Smooth muscle cell (in vitro differentiated cells): ENCODE data around the gene ABCC8. TPM values are rescaled to one million over a fixed set of nuclear protein-coding genes. Genes with fewer than 3 reads are reported as not detected.

ENCODE experiments used
- DNase-seq: peaks from one replicate; lab custom pipeline; 2025; ENCODE audit not compliant: unreplicated experiment; lab: John Stamatoyannopoulos, UW
- H2AFZ ChIP-seq: fragments of 200-600 bp; sonication (generic); 2 replicates; pipeline ENCODE4 v1.6.0; 2016; ENCODE audit warnings: antibody characterized with exemption, low read depth, mild to moderate bottlenecking
- H3F3A ChIP-seq: fragments of 200-600 bp; sonication (generic); 2 replicates; pipeline ENCODE4 v1.6.0; 2017; ENCODE audit warnings: antibody characterized with exemption, low read depth
- H3K27ac ChIP-seq: fragments of 200-600 bp; sonication (generic); 2 replicates; pipeline ENCODE4 v1.5.1; 2016; ENCODE audit warnings: low read depth, mild to moderate bottlenecking
- H3K27me3 ChIP-seq: fragments of 200-600 bp; sonication (generic); 2 replicates; pipeline ENCODE4 v1.6.1; 2016; ENCODE audit warnings: low read depth, mild to moderate bottlenecking
- H3K36me3 ChIP-seq: fragments of 200-600 bp; sonication (generic); 2 replicates; pipeline ENCODE4 v1.5.1; 2016; ENCODE audit warnings: low read depth
- H3K4me1 ChIP-seq: fragments of 200-600 bp; sonication (generic); 2 replicates; pipeline ENCODE4 v1.5.1; 2016; ENCODE audit warnings: low read depth
- H3K4me2 ChIP-seq: fragments of 200-600 bp; sonication (generic); 2 replicates; pipeline ENCODE4 v1.6.0; 2016; ENCODE audit warnings: mild to moderate bottlenecking
- H3K4me3 ChIP-seq: fragments of 200-600 bp; sonication (generic); 2 replicates; pipeline ENCODE4 v1.5.1; 2016; ENCODE audit warnings: mild to moderate bottlenecking
- H3K79me2 ChIP-seq: fragments of 200-600 bp; sonication (generic); 2 replicates; pipeline ENCODE4 v1.6.0; 2016; ENCODE audit warnings: low read depth, mild to moderate bottlenecking
- H3K9ac ChIP-seq: fragments of 200-600 bp; sonication (generic); 2 replicates; pipeline ENCODE4 v1.6.0; 2016; ENCODE audit warnings: low read depth
- H3K9me3 ChIP-seq: fragments of 200-600 bp; sonication (generic); replicated peaks from 2 replicates; pipeline ENCODE4 v1.5.1; 2016; ENCODE audit warnings: low read depth
- H4K20me1 ChIP-seq: fragments of 200-600 bp; sonication (generic); 2 replicates; pipeline ENCODE4 v1.6.0; 2016; ENCODE audit warnings: low read depth
- CTCF ChIP-seq: fragments of 200-600 bp; sonication (generic); IDR thresholded peaks from 2 replicates; pipeline ENCODE4 v1.5.1; 2017; ENCODE audit warnings: borderline replicate concordance, mild to moderate bottlenecking, antibody characterized with exemption; ENCODE audit not compliant: insufficient read depth, poor library complexity, severe bottlenecking
- WGBS: methylation state at CpG from one replicate; pipeline ENCODE4 v1.1.7; 2016; ENCODE audit warnings: low lambda C conversion rate; 5-methylcytosine and 5-hydroxymethylcytosine counted together
- polyA plus RNA-seq: library from polyadenylated mRNA; unstranded; fragments of >200 nt; fragmentation: Nextera tagmentation; extraction: Ambion mirVana; gene quantifications from 2 replicates; pipeline ENCODE4 v1.2.1, GENCODE V29; 2016
- total RNA-seq: library from RNA; depleted of rRNA; stranded (reverse); fragments of >200 nt; gene quantifications from 2 replicates; pipeline ENCODE4 v1.2.3, GENCODE V29; 2014

The ABCC8 gene
- total and polyA plus RNA-seq, 2 experiments from 2014 or later: not detected

GRCh38 chr11:17352950-17353820 lies 123.5 kb downstream of the ABCC8 start:
- Histone ChIP-seq H3K27me3 (peaks cover 7% of the 10 kb centered on the region), H3F3A (peaks cover 19% of the 10 kb centered on the region), H3K9me3 (no peaks in the 10 kb centered on the region), H3K9ac (peak overlapping the region; percentile 66), H2AFZ (peak overlapping the region; percentile 89), H3K4me1 (peaks cover 15% of the 10 kb centered on the region), H3K27ac (peak overlapping the region; percentile 71), H3K36me3 (no peaks in the 10 kb centered on the region), H4K20me1 (no peaks in the 10 kb centered on the region), H3K79me2 (no peaks in the 10 kb centered on the region), H3K4me2 (peak overlapping the region; percentile 89), H3K4me3 (peak overlapping the region; percentile 70)
- no peak for TF ChIP-seq CTCF
- under 1% methylated on average over 68 of the region's 69 CpGs for WGBS
- DNase-seq: peak; percentile 77

DNA sequence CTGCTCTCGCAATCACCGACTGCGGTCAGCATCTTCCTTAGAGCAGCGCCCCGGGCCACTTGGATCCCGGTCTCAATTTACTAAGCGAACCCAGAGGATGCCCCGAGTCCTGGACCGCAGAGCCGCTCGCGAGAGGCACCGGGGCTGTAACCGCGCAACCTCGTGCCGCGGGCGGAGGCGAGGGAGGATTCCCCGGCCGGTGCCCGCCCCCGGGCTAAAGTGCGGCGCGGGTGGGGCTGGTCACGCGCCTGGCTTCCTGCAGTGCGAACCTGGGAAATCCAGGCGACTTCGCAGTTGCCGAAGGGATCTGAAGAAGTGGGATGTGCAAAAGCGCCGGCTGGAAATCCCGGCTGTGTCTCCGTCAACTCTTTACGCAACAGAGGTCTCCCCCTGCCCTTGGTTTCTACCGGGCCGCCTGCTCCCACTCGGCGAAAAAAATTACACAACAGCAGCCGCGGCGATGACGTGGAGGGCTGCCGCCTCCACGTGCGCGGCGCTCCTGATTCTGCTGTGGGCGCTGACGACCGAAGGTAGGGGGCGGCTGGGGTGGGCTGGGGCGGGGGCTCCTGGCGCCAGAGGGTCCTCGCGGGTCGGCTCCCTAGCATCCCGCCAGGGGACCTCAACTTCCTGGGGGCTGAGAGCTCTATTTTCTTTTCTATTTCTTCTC lies 125.0 kb downstream of the ABCC8 start, which contains the start of gene NCR3LG1:
Gene NCR3LG1, plus strand, starts transcription at position 291 of the 667 bp plus-strand sequence. Its CDS starts 170 bp downstream, at position 461.
- Histone ChIP-seq H3K4me1 (peaks cover 15% of the 10 kb centered on the region), H3K27me3 (peaks cover 7% of the 10 kb centered on the region), H3K9ac (peak within 1 kb of the TSS; percentile 67), H3K36me3 (no peaks in the 10 kb centered on the region), H3K4me3 (peak within 1 kb of the TSS; percentile 70), H3K79me2 (no peaks in the 10 kb centered on the region), H3K27ac (peak within 1 kb of the TSS; percentile 52), H3K9me3 (no peaks in the 10 kb centered on the region), H3K4me2 (peak within 1 kb of the TSS; percentile 89), H3F3A (peaks cover 19% of the 10 kb centered on the region), H4K20me1 (no peaks in the 10 kb centered on the region), H2AFZ (peak within 1 kb of the TSS; percentile 89)
- peak; percentile 21 for DNase-seq
- TF ChIP-seq CTCF: no peak
- WGBS: 1% methylated on average over 59 of the region's 61 CpGs

DNA sequence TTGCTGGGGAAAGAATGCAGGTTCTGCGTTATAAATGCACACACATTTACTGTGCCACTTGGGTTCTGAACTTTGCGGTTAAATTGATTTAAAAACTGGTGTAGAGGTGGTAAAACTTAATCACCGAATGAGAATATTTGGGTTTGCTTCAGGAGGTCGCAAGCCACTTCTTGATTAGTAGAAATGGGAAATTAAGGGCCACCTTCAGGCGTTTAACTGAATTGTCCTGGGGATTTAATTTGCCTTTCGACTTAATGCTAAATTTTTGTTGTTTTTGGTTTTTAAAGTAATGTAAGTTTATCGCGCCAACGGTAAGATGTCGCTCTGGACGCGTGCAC lies 125.5 kb downstream of the ABCC8 start:
- no peak for DNase-seq
- no peak for TF ChIP-seq CTCF
- Histone ChIP-seq H3K36me3 (no peaks in the 10 kb centered on the region), H3K27ac (no peak overlapping the region), H3K9me3 (no peaks in the 10 kb centered on the region), H3F3A (peaks cover 19% of the 10 kb centered on the region), H2AFZ (peak overlapping the region; percentile 70), H3K27me3 (peaks cover 7% of the 10 kb centered on the region), H3K4me2 (peak overlapping the region; percentile 89), H3K4me1 (peaks cover 15% of the 10 kb centered on the region), H4K20me1 (no peaks in the 10 kb centered on the region), H3K9ac (no peak overlapping the region), H3K4me3 (peak overlapping the region; percentile 70), H3K79me2 (no peaks in the 10 kb centered on the region)
- 26% methylated on average over 12 of the region's 12 CpGs for WGBS
